Stimulated activated CD4-positive, alpha-beta T cell treated with anti-CD3 and anti-CD28 coated beads, TNF-alpha, amount 100 ng/mL, for 1 hour (primary cell): Measurements from ENCODE around the gene SLC9A5.

Source experiments
- DNase-seq, 3 donors: peaks; one replicate each; pipeline ENCODE4 v3.0.0-alpha.2; 2020; ENCODE audit warnings: low read depth in 3 of 3, low spot score in 1 of 3

Gene SLC9A5

GRCh38 chr16:67280090-67281015, 31.6 kb downstream of the SLC9A5 start:
- DNase-seq, result no peak

GRCh38 chr16:67281536-67282446, 33.0 kb downstream of the SLC9A5 start:
- DNase-seq, result no peak

DNA sequence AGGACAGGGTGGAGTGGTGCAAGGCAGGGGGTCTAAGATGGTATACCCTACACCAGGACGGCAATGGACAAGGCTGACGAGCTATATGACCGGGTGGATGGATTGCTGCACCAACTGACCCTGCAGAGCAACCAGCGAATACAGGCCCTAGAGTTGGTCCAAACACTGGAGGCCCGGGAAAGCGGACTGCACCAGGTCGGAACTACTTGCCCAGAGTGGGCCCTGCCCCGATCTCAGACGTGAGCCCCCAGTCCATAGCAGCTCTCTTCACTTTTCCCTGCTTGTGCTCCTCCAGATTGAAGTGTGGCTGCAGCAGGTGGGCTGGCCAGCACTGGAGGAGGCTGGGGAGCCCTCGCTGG, 33.6 kb downstream of the SLC9A5 start:
- no peak for DNase-seq

- no peak for DNase-seq
Observed at GRCh38 chr16:67283039-67283825, 34.5 kb downstream of the SLC9A5 start.

DNA sequence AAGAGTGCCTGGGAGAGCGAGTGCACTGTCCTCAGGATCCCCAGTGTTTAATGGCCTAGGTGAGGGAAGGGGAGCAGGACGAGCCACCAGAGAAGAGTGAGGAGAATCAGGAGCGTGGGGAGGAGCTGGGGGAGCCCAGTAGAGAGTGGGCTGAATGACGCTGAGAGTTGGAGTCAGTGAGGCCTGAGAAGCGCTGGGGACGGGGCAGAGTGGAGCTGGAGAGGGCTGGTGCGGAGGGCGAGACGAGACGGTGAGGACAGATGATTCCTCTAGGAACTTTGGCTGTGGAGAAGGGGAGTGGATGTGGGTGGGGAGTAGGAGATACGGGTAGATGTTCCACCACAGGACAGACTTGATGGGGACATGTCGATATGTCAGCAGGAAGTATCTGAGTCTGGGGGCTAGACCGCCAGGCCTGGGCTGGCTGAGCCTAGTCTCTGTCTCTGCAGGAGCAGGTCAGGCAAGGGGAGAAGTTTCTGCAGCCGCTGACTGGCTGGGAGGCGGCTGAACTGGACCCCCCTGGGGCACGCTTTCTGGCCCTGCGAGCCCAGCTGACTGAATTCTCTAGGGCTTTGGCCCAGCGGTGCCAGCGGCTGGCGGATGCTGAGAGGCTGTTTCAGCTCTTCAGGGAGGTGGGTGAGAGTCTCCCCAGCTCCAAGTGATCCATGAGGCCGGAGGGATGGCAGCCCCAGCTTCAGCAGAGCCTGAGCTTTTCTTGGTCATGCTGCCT, 35.2 kb downstream of the SLC9A5 start:
- no peak for DNase-seq

GRCh38 chr16:67284699-67285646, 36.2 kb downstream of the SLC9A5 start:
- no peak for DNase-seq

- DNase-seq, result no peak
Observed at GRCh38 chr16:67286441-67287235, 37.9 kb downstream of the SLC9A5 start.

GRCh38 chr16:67287960-67288359, 39.2 kb downstream of the SLC9A5 start:
- no peak for DNase-seq

GRCh38 chr16:67291461-67291860, 42.7 kb downstream of the SLC9A5 start:
- no peak for DNase-seq

- no peak for DNase-seq
Observed at GRCh38 chr16:67294171-67294757, 45.5 kb downstream of the SLC9A5 start.

- DNase-seq, result no peak
Observed at GRCh38 chr16:67294938-67295361, 46.2 kb downstream of the SLC9A5 start.

- no peak for DNase-seq
Observed at GRCh38 chr16:67296420-67296819, 47.6 kb downstream of the SLC9A5 start.

DNA sequence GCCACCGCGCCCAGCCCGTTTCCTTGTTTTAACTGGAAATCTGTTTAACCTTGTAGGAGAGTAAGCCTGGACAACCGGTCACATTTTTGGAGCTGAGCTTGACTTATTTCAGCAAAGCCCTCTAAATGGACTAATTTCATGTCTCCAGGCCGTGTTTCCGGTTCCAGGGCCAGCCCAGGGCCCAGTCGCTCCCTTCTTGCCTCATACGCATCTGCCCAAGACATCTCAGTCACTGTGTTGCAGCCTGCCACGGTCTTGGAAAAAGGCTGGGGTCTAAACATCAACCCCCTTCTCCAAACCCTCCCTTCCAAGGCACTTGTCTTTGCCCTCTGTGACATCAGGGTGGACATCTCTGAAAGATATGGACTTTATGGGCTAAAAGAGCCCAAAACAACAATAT, 49.5 kb downstream of the SLC9A5 start:
- DNase-seq, result no peak

GRCh38 chr16:67299269-67299668, 50.5 kb downstream of the SLC9A5 start:
- no peak for DNase-seq

DNA sequence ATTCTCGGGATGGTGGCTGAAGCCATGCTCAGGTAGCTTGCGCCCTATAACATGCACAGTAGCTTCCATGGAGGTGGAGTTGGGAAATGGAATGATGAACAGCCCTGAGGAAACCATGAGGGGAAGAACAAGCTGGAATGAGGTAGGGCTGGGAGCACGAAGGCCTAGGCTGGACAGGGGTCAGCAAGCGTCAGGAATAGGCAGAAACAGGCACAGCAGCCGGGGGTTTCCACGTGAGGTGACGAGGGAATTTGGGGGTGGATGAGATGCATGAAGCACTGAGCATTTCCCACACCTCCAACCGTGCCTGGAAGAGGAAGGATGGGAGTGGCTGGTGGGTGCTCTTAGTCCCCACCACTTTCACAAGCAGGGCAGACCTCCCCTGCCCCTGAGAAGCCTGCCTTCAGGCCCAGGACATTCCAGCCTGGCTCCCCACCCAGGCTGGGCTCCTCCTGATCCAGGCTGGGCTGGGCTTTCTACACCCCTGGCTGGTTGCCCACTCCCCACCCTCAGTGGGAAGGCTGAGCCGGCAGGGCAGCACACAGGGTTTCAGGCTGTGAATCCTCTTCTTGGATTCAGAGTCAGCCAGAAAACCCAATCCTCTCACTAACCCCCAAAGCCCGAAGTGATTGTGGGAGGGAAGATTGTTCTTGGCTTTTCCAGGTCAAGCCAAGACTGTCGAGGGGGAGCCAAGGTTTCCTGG, 52.5 kb downstream of the SLC9A5 start:
- DNase-seq, result no peak

GRCh38 chr16:67302076-67302475, 53.3 kb downstream of the SLC9A5 start:
- no peak for DNase-seq

- no peak for DNase-seq
Observed at GRCh38 chr16:67302970-67303369, 54.2 kb downstream of the SLC9A5 start.

DNA sequence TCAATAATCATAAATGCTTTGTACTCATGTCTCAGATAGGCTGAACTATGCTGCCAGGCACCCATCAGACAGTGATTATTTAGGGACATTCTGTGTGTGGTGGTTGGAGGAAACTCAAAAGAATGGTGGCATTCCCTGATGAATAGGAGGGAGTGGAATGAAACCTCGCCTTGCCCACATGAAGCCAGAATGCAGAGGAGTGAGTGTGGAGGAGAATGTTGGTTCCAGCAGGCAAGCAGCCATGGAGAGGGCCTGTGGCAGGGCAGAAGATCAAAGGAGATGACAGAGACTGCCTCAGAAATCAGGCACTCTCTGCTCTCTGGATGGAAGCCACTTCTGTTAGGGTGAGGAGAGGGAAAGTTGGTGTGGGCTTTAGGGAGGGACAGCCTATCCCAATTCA, 55.2 kb downstream of the SLC9A5 start:
- DNase-seq, result no peak
